DOHH2 (cell line): ENCODE data around the gene FAM98A.

Source experiments
- H3F3A ChIP-seq: fragments of 200-600 bp; sonication (generic), shearing (Covaris generic); 2 replicates; pipeline ENCODE4 v1.6.0; 2016; ENCODE audit warnings: antibody characterized with exemption, mild to moderate bottlenecking; ENCODE audit not compliant: control insufficient read depth, insufficient read depth
- H3K27ac ChIP-seq: fragments of 200-600 bp; sonication (generic); 2 replicates; pipeline ENCODE4 v1.5.1; 2014; ENCODE audit warnings: low read depth, mild to moderate bottlenecking, low read length, moderate library complexity
- H3K27me3 ChIP-seq: fragments of 200-600 bp; sonication (generic); 2 replicates; pipeline ENCODE4 v1.6.1; 2014; ENCODE audit warnings: mild to moderate bottlenecking, low read length, mixed read lengths; ENCODE audit not compliant: control insufficient read depth
- H3K36me3 ChIP-seq: fragments of 200-600 bp; sonication (generic); 2 replicates; pipeline ENCODE4 v1.6.1; 2014; ENCODE audit warnings: mild to moderate bottlenecking, low read length, moderate library complexity, mixed read lengths; ENCODE audit not compliant: control insufficient read depth
- H3K4me1 ChIP-seq: fragments of 200-600 bp; sonication (generic); 2 replicates; pipeline ENCODE4 v1.6.1; 2014; ENCODE audit warnings: mild to moderate bottlenecking, low read length, mixed read lengths; ENCODE audit not compliant: control insufficient read depth
- H3K4me2 ChIP-seq: fragments of 200-600 bp; sonication (generic); 2 replicates; pipeline ENCODE4 v1.6.0; 2014; ENCODE audit warnings: mild to moderate bottlenecking, low read length, moderate library complexity
- H3K4me3 ChIP-seq: fragments of 200-600 bp; sonication (generic); 2 replicates; pipeline ENCODE4 v1.5.1; 2014; ENCODE audit warnings: mild to moderate bottlenecking, low read length, mixed read lengths
- H3K79me2 ChIP-seq: fragments of 200-600 bp; sonication (generic); 2 replicates; pipeline ENCODE4 v1.6.1; 2014; ENCODE audit warnings: mild to moderate bottlenecking, low read length, mixed read lengths; ENCODE audit not compliant: control insufficient read depth
- H3K9me2 ChIP-seq: fragments of 200-600 bp; sonication (generic); replicated peaks from 2 replicates; pipeline ENCODE4 v1.6.1; 2014; ENCODE audit warnings: mild to moderate bottlenecking, low read length, mixed read lengths; ENCODE audit not compliant: control insufficient read depth
- H3K9me3 ChIP-seq: fragments of 200-600 bp; sonication (generic); 2 replicates; pipeline ENCODE4 v1.6.1; 2014; ENCODE audit warnings: antibody characterized with exemption, low read length, mixed read lengths; ENCODE audit not compliant: control insufficient read depth, insufficient read depth
- H4K20me1 ChIP-seq: fragments of 200-600 bp; sonication (generic); 2 replicates; pipeline ENCODE4 v1.6.0; 2014; ENCODE audit warnings: low read depth, mild to moderate bottlenecking, antibody characterized with exemption, low read length, moderate library complexity; ENCODE audit not compliant: control insufficient read depth, insufficient read depth
- EZH2phosphoT487 ChIP-seq: fragments of 200-600 bp; sonication (generic); IDR thresholded peaks from 2 replicates; pipeline ENCODE4 v1.6.1; 2017; ENCODE audit warnings: borderline replicate concordance, mild to moderate bottlenecking, antibody characterized with exemption, low read length, moderate library complexity, mixed read lengths
- TF ChIP-seq, protein P1 (sequence below): fragments of 200-600 bp; sonication (generic); IDR thresholded peaks from one replicate; pipeline ENCODE4 v1.5.1; 2014; ENCODE audit warnings: antibody characterized with exemption, mild to moderate bottlenecking, low read depth, low read length; ENCODE audit not compliant: poor library complexity, severe bottlenecking

Gene FAM98A

DNA sequence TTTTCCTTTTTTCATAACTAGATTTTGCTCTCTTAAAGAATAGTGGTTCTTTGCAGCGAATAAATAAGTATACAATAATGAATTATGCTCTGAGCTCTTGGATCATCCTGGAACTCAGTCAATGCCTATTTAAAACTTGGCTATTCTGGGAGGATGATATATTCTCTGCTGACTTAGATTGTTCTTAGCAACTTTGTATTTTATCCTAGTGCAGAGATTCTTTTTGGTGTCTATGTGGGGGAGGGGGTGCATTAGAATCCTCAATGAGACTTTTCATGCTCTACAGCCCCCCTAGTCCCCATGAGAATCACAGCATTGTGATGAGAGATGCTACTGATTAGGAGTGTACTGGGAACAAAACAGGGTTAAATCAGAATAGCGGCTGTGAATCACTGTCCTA is 8.8 kb upstream of the FAM98A start:
- Histone ChIP-seq H3K9me2 (no peaks in the 10 kb centered on the region), H3F3A (no peaks in the 10 kb centered on the region), H3K4me1 (no peaks in the 10 kb centered on the region), H3K4me3 (no peak overlapping the region), H3K27ac (no peak overlapping the region), H3K36me3 (no peaks in the 10 kb centered on the region), H3K4me2 (no peak overlapping the region), H4K20me1 (no peaks in the 10 kb centered on the region), H3K27me3 (no peaks in the 10 kb centered on the region), H3K9me3 (no peaks in the 10 kb centered on the region), H3K79me2 (no peaks in the 10 kb centered on the region)
- TF ChIP-seq, protein P1, sequence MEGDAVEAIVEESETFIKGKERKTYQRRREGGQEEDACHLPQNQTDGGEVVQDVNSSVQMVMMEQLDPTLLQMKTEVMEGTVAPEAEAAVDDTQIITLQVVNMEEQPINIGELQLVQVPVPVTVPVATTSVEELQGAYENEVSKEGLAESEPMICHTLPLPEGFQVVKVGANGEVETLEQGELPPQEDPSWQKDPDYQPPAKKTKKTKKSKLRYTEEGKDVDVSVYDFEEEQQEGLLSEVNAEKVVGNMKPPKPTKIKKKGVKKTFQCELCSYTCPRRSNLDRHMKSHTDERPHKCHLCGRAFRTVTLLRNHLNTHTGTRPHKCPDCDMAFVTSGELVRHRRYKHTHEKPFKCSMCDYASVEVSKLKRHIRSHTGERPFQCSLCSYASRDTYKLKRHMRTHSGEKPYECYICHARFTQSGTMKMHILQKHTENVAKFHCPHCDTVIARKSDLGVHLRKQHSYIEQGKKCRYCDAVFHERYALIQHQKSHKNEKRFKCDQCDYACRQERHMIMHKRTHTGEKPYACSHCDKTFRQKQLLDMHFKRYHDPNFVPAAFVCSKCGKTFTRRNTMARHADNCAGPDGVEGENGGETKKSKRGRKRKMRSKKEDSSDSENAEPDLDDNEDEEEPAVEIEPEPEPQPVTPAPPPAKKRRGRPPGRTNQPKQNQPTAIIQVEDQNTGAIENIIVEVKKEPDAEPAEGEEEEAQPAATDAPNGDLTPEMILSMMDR = no peak
- no peak for TF ChIP-seq EZH2phosphoT487

DNA sequence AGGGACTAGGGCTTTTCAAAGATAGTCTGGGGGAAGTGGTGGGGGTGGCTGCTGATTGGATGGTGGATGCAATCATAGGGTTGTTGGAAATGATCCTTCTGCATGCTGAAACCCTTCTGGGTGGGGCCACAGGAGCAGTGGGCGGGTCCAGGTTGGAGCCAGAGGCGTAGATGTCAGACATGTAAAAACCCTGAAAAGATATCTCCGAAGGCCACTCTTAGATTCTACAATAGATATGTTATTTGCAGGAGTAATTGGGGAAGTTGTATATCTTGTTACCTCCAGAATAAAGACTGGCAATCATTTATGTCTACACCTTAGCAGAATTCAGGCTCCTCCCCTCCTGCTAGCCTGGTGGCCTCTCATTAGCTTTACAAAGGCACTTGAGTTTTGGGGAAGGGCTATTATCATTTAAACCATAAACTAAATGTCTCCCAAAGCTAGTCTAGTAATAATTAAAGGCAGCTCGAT is 8.2 kb upstream of the FAM98A start:
- TF ChIP-seq EZH2phosphoT487 = no peak
- TF ChIP-seq, protein P1 = no peak

DNA sequence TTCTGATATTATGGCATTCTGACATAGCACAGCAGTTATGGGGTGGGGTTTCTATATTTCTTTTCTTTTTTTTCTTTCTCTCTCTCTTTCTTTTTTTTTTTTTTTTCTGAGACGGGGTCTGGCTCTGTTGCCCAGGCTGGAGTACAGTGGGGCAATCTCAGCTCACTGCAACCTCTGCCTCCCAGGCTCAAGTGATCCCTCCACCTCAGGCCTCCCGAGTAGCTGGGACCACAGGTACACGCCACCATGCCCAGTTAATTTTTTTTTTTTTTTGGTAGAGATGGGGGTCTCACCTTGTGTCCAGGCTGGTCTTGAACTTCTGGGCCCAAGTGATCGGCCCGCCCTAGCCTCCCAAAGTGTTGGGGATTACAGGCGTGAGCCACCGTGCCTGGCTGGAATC is 7.5 kb upstream of the FAM98A start:
- Histone ChIP-seq H3K27ac (no peak overlapping the region), H3K4me3 (no peak overlapping the region), H3F3A (no peaks in the 10 kb centered on the region), H3K27me3 (no peaks in the 10 kb centered on the region), H3K4me1 (no peaks in the 10 kb centered on the region), H3K9me3 (no peaks in the 10 kb centered on the region), H4K20me1 (no peaks in the 10 kb centered on the region), H3K9me2 (no peaks in the 10 kb centered on the region), H3K79me2 (no peaks in the 10 kb centered on the region), H3K36me3 (no peaks in the 10 kb centered on the region), H3K4me2 (no peak overlapping the region)
- TF ChIP-seq EZH2phosphoT487 = no peak
- TF ChIP-seq, protein P1 = no peak

More for the DNA sequence above, 8.2 kb upstream of the FAM98A start:
- H3K27ac ChIP-seq = no peak overlapping the region
- H3K9me3 ChIP-seq = no peaks in the 10 kb centered on the region
- H3K4me3 ChIP-seq = no peak overlapping the region
- no peaks in the 10 kb centered on the region for H3F3A ChIP-seq
- H4K20me1 ChIP-seq = no peaks in the 10 kb centered on the region
- no peaks in the 10 kb centered on the region for H3K9me2 ChIP-seq
- H3K36me3 ChIP-seq = no peaks in the 10 kb centered on the region
- no peaks in the 10 kb centered on the region for H3K79me2 ChIP-seq
- no peaks in the 10 kb centered on the region for H3K4me1 ChIP-seq
- no peak overlapping the region for H3K4me2 ChIP-seq
- H3K27me3 ChIP-seq = no peaks in the 10 kb centered on the region

DNA sequence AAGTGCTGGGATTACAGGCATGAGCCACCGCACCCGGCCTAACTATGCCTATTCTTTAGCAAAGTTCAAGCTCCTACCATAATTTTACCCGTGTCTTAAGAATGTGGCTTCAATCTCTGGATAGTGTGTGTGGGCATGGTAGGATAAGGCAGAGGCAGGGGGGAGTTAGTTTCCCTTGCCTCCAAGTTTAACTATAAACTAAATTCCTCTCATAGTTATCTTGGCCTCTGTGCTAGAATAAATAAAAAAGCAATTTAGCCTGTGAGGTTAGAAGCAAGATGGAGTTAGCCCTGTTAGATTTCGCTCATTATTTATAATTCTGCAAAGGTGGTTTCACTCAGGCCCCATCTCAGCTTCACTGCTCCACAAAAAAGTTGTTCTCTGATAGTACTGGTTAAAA is 7.0 kb upstream of the FAM98A start:
- Histone ChIP-seq H3K4me2 (no peak overlapping the region), H4K20me1 (no peaks in the 10 kb centered on the region), H3K79me2 (no peaks in the 10 kb centered on the region), H3K36me3 (no peaks in the 10 kb centered on the region), H3K9me3 (no peaks in the 10 kb centered on the region), H3K27ac (no peak overlapping the region), H3K9me2 (no peaks in the 10 kb centered on the region), H3K4me1 (no peaks in the 10 kb centered on the region), H3K27me3 (no peaks in the 10 kb centered on the region), H3K4me3 (no peak overlapping the region), H3F3A (no peaks in the 10 kb centered on the region)
- TF ChIP-seq, protein P1 = no peak
